Measurements from ENCODE around the gene ABCA2. TPM values are rescaled to one million over a fixed set of nuclear protein-coding genes. Genes with fewer than 3 reads are reported as not detected.

ABCA2 gene
- total RNA-seq, 1 donor from 2014 or later, result 26.4 TPM

DNA sequence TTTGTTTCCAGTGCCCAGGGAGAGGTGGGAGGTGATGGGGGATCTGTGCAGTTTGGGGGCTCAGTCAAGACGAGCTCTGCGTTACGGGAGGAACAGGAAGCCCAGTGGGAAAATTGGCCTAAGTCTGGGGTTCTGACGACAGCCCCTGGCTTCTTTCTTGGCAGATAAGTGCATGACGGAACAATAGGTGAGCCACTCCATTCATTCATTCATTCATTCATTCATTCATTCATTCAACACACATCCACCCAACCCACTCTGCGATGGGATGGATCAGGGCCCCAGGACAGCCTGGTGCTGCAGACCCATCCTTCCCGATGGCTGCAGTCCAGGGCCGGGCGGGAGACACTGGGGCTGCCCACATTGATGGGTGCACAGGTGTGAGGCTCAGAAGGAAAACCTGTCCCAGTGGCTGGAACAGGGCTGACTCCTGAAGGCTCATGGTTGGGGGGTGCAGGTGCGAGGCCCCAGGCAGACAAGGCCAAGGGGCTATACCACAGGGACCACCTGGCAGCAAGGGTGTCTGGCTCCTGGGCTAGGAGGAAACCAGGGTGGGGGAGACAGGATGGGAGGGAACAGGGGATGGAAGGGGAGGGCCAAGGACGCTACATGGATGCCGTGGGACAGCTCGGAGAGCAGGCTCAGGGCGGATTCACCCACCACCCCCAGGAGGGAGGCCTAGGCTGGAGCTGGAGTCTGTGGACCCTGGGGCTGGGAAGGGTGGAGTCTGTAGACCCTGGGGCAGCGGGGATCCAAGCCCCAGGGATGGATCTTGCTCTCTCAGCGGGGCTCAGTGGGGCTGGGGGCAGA, 47.2 kb downstream of the ABCA2 start:
- Mint-ChIP-seq H3K36me3 (ENCODE audit: insufficient read depth) (no peaks in the 10 kb centered on the region), H3K9me3 (ENCODE audit: low read depth) (no peaks in the 10 kb centered on the region), H3K27ac (no peak overlapping the region), H3K27me3 (peaks cover 22% of the 10 kb centered on the region), H3K4me1 (ENCODE audit: low read depth) (no peaks in the 10 kb centered on the region), H3K4me3 (ENCODE audit: low read depth) (no peak overlapping the region)
- no peak for DNase-seq (ENCODE audit: low spot score, unreplicated experiment)
- TF ChIP-seq, protein P1, sequence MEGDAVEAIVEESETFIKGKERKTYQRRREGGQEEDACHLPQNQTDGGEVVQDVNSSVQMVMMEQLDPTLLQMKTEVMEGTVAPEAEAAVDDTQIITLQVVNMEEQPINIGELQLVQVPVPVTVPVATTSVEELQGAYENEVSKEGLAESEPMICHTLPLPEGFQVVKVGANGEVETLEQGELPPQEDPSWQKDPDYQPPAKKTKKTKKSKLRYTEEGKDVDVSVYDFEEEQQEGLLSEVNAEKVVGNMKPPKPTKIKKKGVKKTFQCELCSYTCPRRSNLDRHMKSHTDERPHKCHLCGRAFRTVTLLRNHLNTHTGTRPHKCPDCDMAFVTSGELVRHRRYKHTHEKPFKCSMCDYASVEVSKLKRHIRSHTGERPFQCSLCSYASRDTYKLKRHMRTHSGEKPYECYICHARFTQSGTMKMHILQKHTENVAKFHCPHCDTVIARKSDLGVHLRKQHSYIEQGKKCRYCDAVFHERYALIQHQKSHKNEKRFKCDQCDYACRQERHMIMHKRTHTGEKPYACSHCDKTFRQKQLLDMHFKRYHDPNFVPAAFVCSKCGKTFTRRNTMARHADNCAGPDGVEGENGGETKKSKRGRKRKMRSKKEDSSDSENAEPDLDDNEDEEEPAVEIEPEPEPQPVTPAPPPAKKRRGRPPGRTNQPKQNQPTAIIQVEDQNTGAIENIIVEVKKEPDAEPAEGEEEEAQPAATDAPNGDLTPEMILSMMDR (IDR thresholded peaks at IDR 0.05; ENCODE audit: unreplicated experiment), result no peak

- Mint-ChIP-seq H3K9me3 (ENCODE audit: low read depth) (no peaks in the 10 kb centered on the region), H3K27ac (no peak overlapping the region), H3K4me3 (ENCODE audit: low read depth) (no peak overlapping the region), H3K4me1 (ENCODE audit: low read depth) (no peaks in the 10 kb centered on the region), H3K36me3 (ENCODE audit: insufficient read depth) (no peaks in the 10 kb centered on the region), H3K27me3 (peaks cover 26% of the 10 kb centered on the region)
- DNase-seq (ENCODE audit: low spot score, unreplicated experiment), result no peak
- TF ChIP-seq, protein P1 (IDR thresholded peaks at IDR 0.05; ENCODE audit: unreplicated experiment), result no peak
Observed at GRCh38 chr9:136979769-136980587, 48.1 kb downstream of the ABCA2 start.

- no peak for DNase-seq (ENCODE audit: low spot score, unreplicated experiment)
- H3K4me3 Mint-ChIP-seq (ENCODE audit: low read depth), result no peak overlapping the region
- TF ChIP-seq, protein P1 (IDR thresholded peaks at IDR 0.05; ENCODE audit: unreplicated experiment), result no peak
- peaks cover 24% of the 10 kb centered on the region for H3K27me3 Mint-ChIP-seq
- no peaks in the 10 kb centered on the region for H3K4me1 Mint-ChIP-seq (ENCODE audit: low read depth)
- H3K36me3 Mint-ChIP-seq (ENCODE audit: insufficient read depth), result no peaks in the 10 kb centered on the region
- H3K9me3 Mint-ChIP-seq (ENCODE audit: low read depth), result no peaks in the 10 kb centered on the region
- no peak overlapping the region for H3K27ac Mint-ChIP-seq
Observed at GRCh38 chr9:136978865-136979544, 49.0 kb downstream of the ABCA2 start.

DNA sequence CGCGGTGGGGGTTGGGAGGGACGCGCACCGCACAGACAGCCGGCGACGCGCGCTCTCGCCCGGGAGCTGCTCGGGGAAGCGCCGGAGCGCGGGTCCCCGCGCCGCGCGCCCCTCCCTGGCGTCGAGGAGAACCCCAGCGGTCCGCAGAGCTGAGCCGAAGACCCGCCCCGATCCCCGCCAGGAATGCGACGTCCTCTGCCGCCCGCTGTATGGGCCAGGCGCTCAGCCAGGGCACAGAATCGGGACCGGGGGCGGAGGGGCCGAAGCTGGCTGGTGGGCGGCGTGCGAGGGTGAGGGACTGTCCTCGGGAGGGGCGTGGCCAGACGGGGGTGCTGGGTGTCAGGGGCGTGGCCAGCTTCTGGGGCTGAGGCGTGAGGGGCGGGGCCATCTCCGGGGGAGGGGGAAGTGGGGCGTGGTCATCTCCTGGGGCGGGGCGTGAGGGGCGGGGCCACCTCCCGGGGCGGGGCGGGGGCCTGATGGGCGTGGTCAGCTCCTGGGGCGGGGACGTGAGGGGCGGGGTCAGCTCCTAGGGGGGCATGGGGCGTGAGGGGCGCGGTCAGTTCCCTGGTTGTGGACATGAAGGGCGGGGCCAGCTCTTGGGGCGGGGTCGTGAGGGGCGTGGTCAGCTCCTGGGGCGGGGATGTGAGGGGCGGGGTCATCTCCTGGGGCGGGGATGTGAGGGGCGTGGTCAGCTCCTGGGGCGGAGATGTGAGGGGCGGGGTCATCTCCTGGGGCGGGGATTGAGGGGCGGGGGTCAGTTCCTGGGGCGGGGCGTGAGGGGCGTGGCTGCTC, 49.8 kb downstream of the ABCA2 start:
- TF ChIP-seq, protein P1 (IDR thresholded peaks at IDR 0.05; ENCODE audit: unreplicated experiment), result no peak
- H3K27me3 Mint-ChIP-seq, result peaks cover 20% of the 10 kb centered on the region
- H3K9me3 Mint-ChIP-seq (ENCODE audit: low read depth), result no peaks in the 10 kb centered on the region
- no peak for DNase-seq (ENCODE audit: low spot score, unreplicated experiment)
- H3K4me3 Mint-ChIP-seq (ENCODE audit: low read depth), result no peak overlapping the region
- no peaks in the 10 kb centered on the region for H3K36me3 Mint-ChIP-seq (ENCODE audit: insufficient read depth)
- no peaks in the 10 kb centered on the region for H3K4me1 Mint-ChIP-seq (ENCODE audit: low read depth)
- H3K27ac Mint-ChIP-seq, result no peak overlapping the region
